Measurements from ENCODE around the gene SERF1B. TPM values are rescaled to one million over a fixed set of nuclear protein-coding genes. Genes with fewer than 3 reads are reported as not detected.
"Not testable (repeated sequence)": the region's sequence is repeated elsewhere in the genome, so short reads cannot be mapped to it uniquely, and the experiment has no call there.

The SERF1B gene
- 10 to 100 TPM in 5 of 6 experiments, 1 to 10 TPM in 1; 9.3 to 14.4 (median 10.8) TPM for total RNA-seq (2021; fragmentation: NEBNext Ultra II Directional; extraction: Animal tissue kit (Norgen Biotek cat#: 25700))
- long read RNA-seq, transcript SERF1B-202 (3 exons, 703 nt), result major isoform, 6 of 9 reads
- long read RNA-seq, partial matches to known transcripts, result 0 of 9 reads
- long read RNA-seq, other reads (novel, unspliced or antisense), result 0 of 9 reads

DNA sequence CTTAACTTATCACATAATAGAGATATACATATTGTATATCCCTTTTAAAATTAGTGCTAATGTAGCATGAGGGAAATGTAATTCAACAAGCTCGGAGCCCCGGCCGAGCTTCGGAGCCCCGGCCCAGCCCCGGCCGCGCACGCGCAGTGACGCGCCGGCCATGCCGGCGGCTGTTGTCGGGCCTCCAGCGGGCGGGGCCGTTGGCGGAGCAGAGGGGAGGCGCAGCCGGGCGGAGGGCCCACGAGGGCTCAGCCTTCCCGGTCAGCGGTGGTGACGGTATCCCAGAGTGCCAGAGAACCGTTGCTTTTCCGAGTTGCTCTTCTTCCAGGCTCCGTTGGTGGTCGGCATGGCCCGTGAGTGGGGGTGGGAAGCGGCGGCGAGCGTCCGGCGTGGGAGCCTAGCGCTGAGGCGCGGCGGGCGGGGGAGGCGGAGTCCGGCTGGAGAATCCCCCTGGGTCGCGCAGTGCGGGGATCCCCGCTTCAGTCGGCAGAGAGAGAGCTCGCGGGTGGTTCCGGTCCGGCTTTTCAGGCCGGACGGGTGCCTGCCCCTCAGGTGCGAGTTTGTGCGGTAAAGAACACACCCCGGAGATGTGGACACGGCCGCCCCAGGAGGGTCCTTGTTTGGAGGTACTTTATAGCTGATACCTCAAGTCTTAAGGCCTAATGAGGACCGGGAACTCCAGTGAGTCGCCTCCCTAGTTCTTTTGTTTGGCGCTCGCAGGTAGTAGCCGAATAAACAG, at the start of gene SERF1B:
SERF1B (plus strand) TSS at position 146 of the 739 bp plus-strand sequence; CDS start at position 347, 201 bp downstream.
- not testable (repeated sequence) for H3K27ac Mint-ChIP-seq; H3K4me3 Mint-ChIP-seq; H3K9me3 Mint-ChIP-seq; H3K36me3 Mint-ChIP-seq (ENCODE audit: low read depth); DNase-seq; H3K4me1 Mint-ChIP-seq (ENCODE audit: low read depth); H3K27me3 Mint-ChIP-seq (ENCODE audit: insufficient read depth)

DNA sequence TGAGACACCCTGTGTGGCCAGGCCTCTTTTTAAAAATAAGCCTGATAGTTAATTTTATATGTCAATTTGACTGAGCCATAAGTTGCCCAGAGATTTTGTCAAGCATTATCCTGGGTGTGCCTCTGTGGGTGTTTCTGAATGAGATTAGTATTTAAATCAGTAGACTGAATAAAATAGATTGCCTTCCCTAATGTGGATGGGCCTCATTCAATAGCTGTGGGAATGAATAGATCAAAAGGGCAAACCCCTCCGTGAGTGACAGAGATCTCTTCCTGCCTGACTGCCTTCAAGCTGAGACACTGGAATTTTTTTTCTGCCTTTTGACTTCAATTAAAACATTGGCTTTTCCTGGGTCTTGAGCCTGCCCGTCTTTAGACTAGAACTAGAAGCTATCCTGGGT, 33.3 kb upstream of the SERF1B start:
- not testable (repeated sequence) for H3K4me3 Mint-ChIP-seq; H3K27me3 Mint-ChIP-seq (ENCODE audit: insufficient read depth); H3K9me3 Mint-ChIP-seq; DNase-seq; H3K27ac Mint-ChIP-seq; H3K36me3 Mint-ChIP-seq (ENCODE audit: low read depth); H3K4me1 Mint-ChIP-seq (ENCODE audit: low read depth)

DNA sequence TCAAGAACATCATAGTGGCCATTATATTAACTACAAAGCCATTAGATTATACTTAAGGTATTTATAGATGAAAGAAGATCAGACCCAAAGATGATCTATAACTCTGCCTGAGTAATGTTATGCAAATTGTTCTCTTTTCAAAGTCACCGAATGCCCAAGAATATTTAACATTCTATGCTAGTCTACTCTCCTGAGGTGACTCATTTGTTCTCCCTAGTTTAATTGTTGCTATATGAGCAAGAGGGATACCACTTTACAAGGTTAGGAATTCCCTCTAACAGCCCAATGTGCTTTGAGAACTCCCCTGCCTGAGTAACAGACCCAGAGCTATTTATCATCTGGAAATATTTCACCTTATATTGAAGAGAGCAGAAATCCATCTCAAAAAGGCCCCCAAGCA, 29.5 kb upstream of the SERF1B start:
- not testable (repeated sequence) for H3K36me3 Mint-ChIP-seq (ENCODE audit: low read depth); H3K4me3 Mint-ChIP-seq; H3K4me1 Mint-ChIP-seq (ENCODE audit: low read depth); H3K27ac Mint-ChIP-seq; DNase-seq; H3K9me3 Mint-ChIP-seq; H3K27me3 Mint-ChIP-seq (ENCODE audit: insufficient read depth)

DNA sequence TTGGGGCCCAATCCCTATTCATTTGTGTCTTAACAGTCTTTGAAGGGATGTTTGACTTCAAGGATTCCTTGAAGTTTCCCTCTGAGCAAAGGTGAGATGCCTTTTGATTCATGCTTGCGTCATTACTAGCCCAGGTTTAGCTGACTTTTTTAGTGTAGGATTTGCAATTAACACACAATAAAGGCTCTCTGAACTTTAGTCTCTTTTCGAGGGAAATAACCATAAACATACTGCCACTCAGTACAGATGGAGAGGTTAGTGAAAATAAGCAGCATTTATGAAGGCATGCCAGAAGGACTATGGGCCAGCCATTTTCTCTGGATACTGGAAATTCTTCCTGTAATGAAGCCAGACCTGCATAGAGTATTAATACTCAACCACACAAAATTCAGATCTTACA, 4.4 kb upstream of the SERF1B start:
- not testable (repeated sequence) for H3K4me1 Mint-ChIP-seq (ENCODE audit: low read depth); H3K9me3 Mint-ChIP-seq; H3K36me3 Mint-ChIP-seq (ENCODE audit: low read depth); DNase-seq; H3K27me3 Mint-ChIP-seq (ENCODE audit: insufficient read depth); H3K4me3 Mint-ChIP-seq; H3K27ac Mint-ChIP-seq

DNA sequence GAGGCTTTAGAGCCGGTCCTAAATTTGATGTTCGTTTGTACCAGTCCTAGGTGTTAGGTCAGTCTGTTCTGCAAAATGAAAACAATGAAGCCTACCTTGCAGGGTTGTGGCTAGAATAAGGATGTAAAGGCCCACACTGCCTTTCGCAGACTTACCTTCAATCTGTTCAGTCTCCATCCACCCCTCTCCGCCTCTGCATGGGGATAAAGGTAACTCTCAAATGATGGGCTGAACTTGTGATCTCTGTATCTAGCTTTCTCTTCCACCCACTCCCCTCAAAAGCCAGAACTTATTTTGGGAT, 744 bp downstream of the SERF1B start:
- H3K27ac Mint-ChIP-seq; H3K9me3 Mint-ChIP-seq; H3K4me3 Mint-ChIP-seq; H3K27me3 Mint-ChIP-seq (ENCODE audit: insufficient read depth); H3K4me1 Mint-ChIP-seq (ENCODE audit: low read depth); H3K36me3 Mint-ChIP-seq (ENCODE audit: low read depth); DNase-seq: not testable (repeated sequence)

DNA sequence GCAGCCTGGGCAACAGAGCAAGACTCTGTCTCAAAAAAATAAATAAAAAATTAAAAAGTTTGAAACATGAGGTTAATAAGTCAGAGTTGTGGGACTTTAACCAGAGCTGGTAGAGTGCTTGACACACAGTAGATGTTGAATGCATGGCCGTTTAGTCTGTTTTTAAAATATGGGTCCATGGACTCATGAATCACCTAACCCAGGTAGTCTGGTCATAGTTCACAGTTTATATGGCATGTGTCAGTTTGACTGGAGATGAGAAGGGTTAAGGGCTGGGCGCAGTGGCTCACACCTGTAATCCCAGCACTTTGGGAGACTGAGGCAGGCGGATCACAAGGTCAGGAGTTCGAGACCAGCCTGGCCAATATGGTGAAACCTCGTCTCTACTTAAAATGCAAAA, 6.2 kb downstream of the SERF1B start:
- H3K27me3 Mint-ChIP-seq (ENCODE audit: insufficient read depth); DNase-seq; H3K36me3 Mint-ChIP-seq (ENCODE audit: low read depth); H3K4me3 Mint-ChIP-seq; H3K4me1 Mint-ChIP-seq (ENCODE audit: low read depth); H3K27ac Mint-ChIP-seq; H3K9me3 Mint-ChIP-seq: not testable (repeated sequence)

DNA sequence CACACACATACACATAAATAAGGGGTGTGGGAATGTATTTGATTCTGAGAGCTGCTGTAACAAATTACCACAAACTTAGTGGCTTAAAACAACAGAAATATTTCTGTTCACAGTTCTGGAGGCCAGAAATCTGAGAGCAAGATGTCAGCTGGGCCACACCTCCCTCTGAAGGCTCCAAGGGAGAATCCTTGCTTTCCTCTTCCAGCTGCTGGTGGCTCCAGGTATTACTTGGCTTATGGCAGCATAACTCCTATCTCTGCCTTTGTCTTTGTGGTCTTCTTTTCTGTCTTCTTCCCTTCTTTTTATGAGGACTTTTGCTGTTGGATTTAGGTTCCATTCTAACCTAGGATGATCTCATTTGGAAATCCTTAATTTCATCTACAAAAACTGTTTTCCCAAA, 16.4 kb downstream of the SERF1B start:
- H3K4me3 Mint-ChIP-seq; H3K36me3 Mint-ChIP-seq (ENCODE audit: low read depth); H3K9me3 Mint-ChIP-seq; H3K4me1 Mint-ChIP-seq (ENCODE audit: low read depth); H3K27me3 Mint-ChIP-seq (ENCODE audit: insufficient read depth); H3K27ac Mint-ChIP-seq; DNase-seq: not testable (repeated sequence)

DNA sequence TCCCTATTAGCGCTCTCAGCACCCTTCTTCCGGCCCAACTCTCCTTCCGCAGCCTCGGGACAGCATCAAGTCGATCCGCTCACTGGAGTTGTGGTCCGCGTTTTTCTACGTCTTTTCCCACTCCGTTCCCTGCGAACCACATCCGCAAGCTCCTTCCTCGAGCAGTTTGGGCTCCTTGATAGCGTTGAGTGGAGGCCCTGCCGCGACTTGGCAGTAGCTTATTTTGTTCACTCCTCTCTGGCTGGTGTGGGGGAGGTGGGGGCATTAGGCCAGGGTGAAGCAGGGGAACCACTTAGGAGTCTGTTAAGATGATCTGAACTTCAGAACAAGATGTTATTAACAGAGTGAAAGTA, 24.7 kb downstream of the SERF1B start:
- DNase-seq; H3K27ac Mint-ChIP-seq; H3K36me3 Mint-ChIP-seq (ENCODE audit: low read depth); H3K4me3 Mint-ChIP-seq; H3K27me3 Mint-ChIP-seq (ENCODE audit: insufficient read depth); H3K9me3 Mint-ChIP-seq; H3K4me1 Mint-ChIP-seq (ENCODE audit: low read depth): not testable (repeated sequence)

DNA sequence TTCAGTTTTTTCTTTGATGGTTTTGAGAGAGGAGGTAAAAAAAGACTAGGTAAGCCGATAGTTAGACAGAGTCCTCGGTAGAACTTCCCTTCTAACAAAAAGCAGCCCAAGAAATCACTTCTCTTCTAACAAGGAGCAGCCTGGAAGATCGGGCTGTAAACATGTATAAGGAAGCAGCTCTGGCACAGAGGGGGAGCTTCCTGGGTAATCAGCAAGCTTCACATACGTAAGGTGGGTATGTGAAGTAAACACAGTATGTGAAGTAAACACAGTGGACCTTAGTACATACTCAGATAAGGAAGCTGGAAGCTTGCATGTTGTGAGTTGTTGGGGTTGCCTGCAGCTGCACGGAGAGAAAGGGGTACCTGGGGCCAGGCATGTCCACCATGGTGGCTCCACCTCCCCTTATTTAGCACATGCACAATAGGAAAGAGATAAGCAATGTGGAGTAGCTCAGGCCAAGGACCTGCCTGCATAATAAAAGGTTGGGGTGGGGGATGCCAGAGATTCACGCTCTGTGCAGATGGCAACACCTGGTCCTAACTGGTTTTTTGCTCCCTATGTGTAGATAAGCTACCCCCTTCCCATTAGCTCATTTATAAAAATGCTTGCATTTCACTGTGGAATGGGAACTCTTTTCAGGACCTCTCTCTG, 31.4 kb downstream of the SERF1B start:
- not testable (repeated sequence) for H3K9me3 Mint-ChIP-seq; H3K4me1 Mint-ChIP-seq (ENCODE audit: low read depth); H3K36me3 Mint-ChIP-seq (ENCODE audit: low read depth); DNase-seq; H3K4me3 Mint-ChIP-seq; H3K27ac Mint-ChIP-seq; H3K27me3 Mint-ChIP-seq (ENCODE audit: insufficient read depth)

DNA sequence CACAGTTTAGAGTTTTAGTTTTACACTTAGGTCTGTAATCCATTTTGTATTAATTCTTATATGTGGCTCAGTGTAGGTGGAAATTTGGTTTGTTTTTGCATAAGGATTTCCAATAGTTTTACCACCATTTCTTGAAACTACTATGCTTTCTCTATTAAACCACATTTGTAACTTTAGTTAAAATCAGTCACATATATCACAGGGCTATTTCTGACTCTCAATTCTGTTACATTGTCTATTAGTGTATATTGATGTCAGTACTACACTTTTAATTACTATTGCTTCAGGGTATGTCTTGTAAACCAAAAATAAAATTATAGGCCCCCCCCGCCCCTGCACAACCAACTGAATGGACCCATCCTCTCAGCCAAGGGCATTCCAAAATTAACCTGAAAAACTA, 32.1 kb downstream of the SERF1B start:
- not testable (repeated sequence) for H3K27ac Mint-ChIP-seq; H3K36me3 Mint-ChIP-seq (ENCODE audit: low read depth); H3K9me3 Mint-ChIP-seq; H3K27me3 Mint-ChIP-seq (ENCODE audit: insufficient read depth); H3K4me3 Mint-ChIP-seq; H3K4me1 Mint-ChIP-seq (ENCODE audit: low read depth); DNase-seq

DNA sequence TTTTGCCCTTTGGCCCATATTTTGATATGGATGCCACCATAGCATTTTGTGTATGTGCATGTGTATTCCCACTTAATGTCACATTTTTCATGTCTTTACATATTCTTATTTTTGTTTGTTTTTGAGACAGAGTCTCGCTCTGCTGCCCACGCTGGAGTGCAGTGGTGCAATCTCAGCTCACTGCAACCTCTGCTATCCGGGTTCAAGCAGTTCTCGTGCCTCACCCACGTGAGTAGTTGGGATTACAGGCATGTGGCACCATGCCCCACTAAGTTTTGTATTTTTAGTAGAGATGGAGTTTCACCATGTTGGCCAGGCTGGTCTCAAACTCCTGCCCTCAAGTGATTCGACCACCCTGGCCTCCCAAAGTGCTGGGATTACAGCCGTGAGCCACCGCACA, 52.6 kb downstream of the SERF1B start:
- H3K27me3 Mint-ChIP-seq (ENCODE audit: insufficient read depth); H3K4me3 Mint-ChIP-seq; H3K9me3 Mint-ChIP-seq; H3K4me1 Mint-ChIP-seq (ENCODE audit: low read depth); H3K36me3 Mint-ChIP-seq (ENCODE audit: low read depth); DNase-seq; H3K27ac Mint-ChIP-seq: not testable (repeated sequence)

DNA sequence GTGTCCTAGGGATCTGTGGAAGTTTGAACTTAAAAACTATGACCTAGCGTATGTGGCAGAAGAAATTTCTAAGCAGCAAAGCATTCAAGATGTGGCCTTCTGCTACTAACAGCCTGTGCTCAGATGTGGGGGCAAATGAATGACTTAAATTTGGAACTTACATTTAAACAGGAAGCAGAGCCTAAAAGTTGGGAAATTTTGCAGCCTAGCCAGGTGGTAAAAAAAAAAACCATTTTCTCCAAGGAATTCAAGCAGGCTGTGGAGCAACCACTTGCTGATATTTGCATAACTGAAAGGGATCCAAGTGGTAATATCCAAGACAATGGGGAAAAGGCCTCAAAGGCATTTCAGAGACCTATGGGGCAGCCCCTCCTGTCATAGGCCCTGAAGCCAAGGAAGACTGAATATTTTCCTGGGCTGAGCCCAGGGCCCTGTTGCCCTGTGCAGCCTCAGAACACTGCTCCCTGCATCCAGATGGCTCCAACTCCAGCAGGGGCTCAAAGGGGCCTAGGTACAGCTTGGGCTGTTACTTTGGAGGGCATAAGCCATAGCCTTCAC, 63.9 kb downstream of the SERF1B start:
- H3K9me3 Mint-ChIP-seq; H3K4me1 Mint-ChIP-seq (ENCODE audit: low read depth); H3K27me3 Mint-ChIP-seq (ENCODE audit: insufficient read depth); DNase-seq; H3K4me3 Mint-ChIP-seq; H3K27ac Mint-ChIP-seq; H3K36me3 Mint-ChIP-seq (ENCODE audit: low read depth): not testable (repeated sequence)

DNA sequence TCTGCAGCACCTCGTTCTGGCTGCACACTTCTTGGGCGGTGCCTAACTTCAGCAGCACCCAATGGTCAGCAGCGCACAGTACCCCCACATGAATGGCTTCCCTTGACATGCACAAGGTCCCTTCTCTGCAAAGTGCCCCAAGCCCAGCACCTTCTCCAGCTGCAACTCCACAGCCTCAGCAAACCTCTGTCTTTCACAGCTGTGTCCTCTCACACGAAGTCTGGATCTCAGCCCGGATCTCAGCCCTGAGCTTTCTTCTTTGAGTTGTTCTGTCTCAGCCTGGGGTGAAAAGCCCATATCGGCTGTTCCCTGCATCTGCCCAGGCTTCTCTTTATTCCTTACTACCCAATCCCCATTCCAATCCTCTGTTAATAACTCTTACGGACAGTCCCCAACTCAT, 66.7 kb downstream of the SERF1B start:
- not testable (repeated sequence) for H3K27me3 Mint-ChIP-seq (ENCODE audit: insufficient read depth); DNase-seq; H3K27ac Mint-ChIP-seq; H3K4me1 Mint-ChIP-seq (ENCODE audit: low read depth); H3K4me3 Mint-ChIP-seq; H3K9me3 Mint-ChIP-seq; H3K36me3 Mint-ChIP-seq (ENCODE audit: low read depth)

All from HFFc6 (cell line).